Astrocyte (in vitro differentiated cells and primary cell): ENCODE results near the gene CST9L. TPM values are rescaled to one million over a fixed set of nuclear protein-coding genes. Genes with fewer than 3 reads are reported as not detected.

Experiments
- DNase-seq: peaks from one replicate; pipeline ENCODE4 v3.0.0-alpha.2; 2010; ENCODE audit warnings: low read depth
- FAIRE-seq: peaks from 2 replicates; lab custom pipeline; 2011; peaks lifted over from hg19 to GRCh38; lab: Jason Lieb, UNC
- H2AFZ ChIP-seq: 2 replicates; pipeline ENCODE4 v1.6.0; 2012; ENCODE audit warnings: low read depth, low read length, inconsistent platforms
- H3K27ac ChIP-seq: 2 replicates; pipeline ENCODE4 v1.5.1; 2011; ENCODE audit warnings: low read depth, low read length, inconsistent platforms
- H3K27me3 ChIP-seq: 2 replicates; pipeline ENCODE4 v1.6.0; 2011; ENCODE audit warnings: low read length, inconsistent platforms; ENCODE audit not compliant: insufficient read depth
- H3K36me3 ChIP-seq: 2 replicates; pipeline ENCODE4 v1.5.1; 2011; ENCODE audit warnings: low read length, inconsistent platforms; ENCODE audit not compliant: insufficient read depth
- H3K4me1 ChIP-seq: 2 replicates; pipeline ENCODE4 v1.5.1; 2011; ENCODE audit warnings: low read length, inconsistent platforms; ENCODE audit not compliant: insufficient read depth
- H3K4me2 ChIP-seq: 2 replicates; pipeline ENCODE4 v1.6.0; 2012; ENCODE audit warnings: low read length, inconsistent platforms
- H3K4me3 ChIP-seq: 2 replicates; pipeline ENCODE4 v1.5.1; 2011; ENCODE audit warnings: low read depth, mild to moderate bottlenecking, low read length, inconsistent platforms; ENCODE audit not compliant: insufficient read depth
- H3K79me2 ChIP-seq: 2 replicates; pipeline ENCODE4 v1.6.0; 2012; ENCODE audit warnings: mild to moderate bottlenecking, low read length, inconsistent platforms; ENCODE audit not compliant: insufficient read depth
- H3K9ac ChIP-seq: 2 replicates; pipeline ENCODE4 v1.6.0; 2012; ENCODE audit warnings: mild to moderate bottlenecking, low read length, inconsistent platforms
- H3K9me3 ChIP-seq: 2 replicates; pipeline ENCODE4 v1.5.1; 2012; ENCODE audit warnings: low read depth, mild to moderate bottlenecking, low read length, inconsistent platforms; ENCODE audit not compliant: insufficient read depth
- H4K20me1 ChIP-seq: 2 replicates; pipeline ENCODE4 v1.6.0; 2012; ENCODE audit warnings: low read length, inconsistent platforms; ENCODE audit not compliant: insufficient read depth
- H3K27ac Mint-ChIP-seq: one replicate; pipeline ENCODE4 v1.8.0; 2021; ENCODE audit warnings: mild to moderate bottlenecking, mixed read lengths; ENCODE audit not compliant: unreplicated experiment
- H3K27me3 Mint-ChIP-seq: one replicate; pipeline ENCODE4 v1.8.0; 2021; ENCODE audit warnings: low read depth, mixed read lengths; ENCODE audit not compliant: unreplicated experiment
- H3K36me3 Mint-ChIP-seq: one replicate; pipeline ENCODE4 v1.8.0; 2021; ENCODE audit warnings: low read depth, mixed read lengths; ENCODE audit not compliant: unreplicated experiment
- H3K4me1 Mint-ChIP-seq: one replicate; pipeline ENCODE4 v1.8.0; 2021; ENCODE audit warnings: low read depth, mixed read lengths; ENCODE audit not compliant: unreplicated experiment
- H3K4me3 Mint-ChIP-seq: one replicate; pipeline ENCODE4 v1.8.0; 2021; ENCODE audit warnings: mild to moderate bottlenecking, moderate library complexity, mixed read lengths; ENCODE audit not compliant: unreplicated experiment
- H3K9me3 Mint-ChIP-seq: one replicate; pipeline ENCODE4 v1.8.0; 2021; ENCODE audit warnings: mild to moderate bottlenecking, mixed read lengths; ENCODE audit not compliant: unreplicated experiment
- CTCF ChIP-seq: IDR thresholded peaks from 2 replicates; pipeline ENCODE4 v1.5.1; 2011; ENCODE audit warnings: low read depth, mild to moderate bottlenecking, inconsistent platforms, low read length, moderate library complexity; ENCODE audit not compliant: insufficient read depth
- EZH2 ChIP-seq: IDR thresholded peaks from 2 replicates; pipeline ENCODE4 v1.6.1; 2012; ENCODE audit warnings: mild to moderate bottlenecking, low read length, inconsistent platforms; ENCODE audit not compliant: insufficient read depth
- total RNA-seq: library from RNA; stranded (reverse); gene quantifications from 2 replicates; pipeline ENCODE4 v1.2.1, GENCODE V29; 2021

CST9L gene
- total RNA-seq, 1 donor from 2014 or later: not detected

DNA sequence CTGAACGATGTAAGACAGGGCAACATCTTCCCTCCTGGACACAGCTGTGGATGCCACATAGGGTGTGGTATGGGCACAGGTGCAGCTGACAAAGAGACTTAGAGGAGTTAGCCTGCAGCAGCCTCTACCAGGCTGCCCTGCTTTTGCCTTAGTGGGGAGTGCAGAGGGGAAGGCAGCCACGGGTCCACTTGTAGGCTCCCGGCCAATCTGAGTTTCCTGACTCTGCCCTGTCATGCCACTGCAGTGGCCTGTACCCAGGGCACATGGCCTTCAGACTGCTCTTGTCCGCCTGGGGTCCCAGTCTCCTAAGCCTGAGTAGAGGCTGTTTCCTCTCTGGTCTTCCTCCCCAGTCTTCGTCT is 17.1 kb upstream of the CST9L start:
- Histone ChIP-seq H3K4me1 (no peaks in the 10 kb centered on the region), H3K9me3 (no peaks in the 10 kb centered on the region), H3K4me3 (no peak overlapping the region), H3K9ac (no peak overlapping the region), H3K27me3 (no peaks in the 10 kb centered on the region), H4K20me1 (no peaks in the 10 kb centered on the region), H3K36me3 (no peaks in the 10 kb centered on the region), H3K27ac (no peak overlapping the region), H3K4me2 (no peak overlapping the region), H3K79me2 (no peaks in the 10 kb centered on the region), H2AFZ (no peak overlapping the region)
- DNase-seq (no peak), FAIRE-seq (no peak)
- Mint-ChIP-seq H3K27me3 (peaks cover 2% of the 10 kb centered on the region), H3K36me3 (no peaks in the 10 kb centered on the region), H3K27ac (no peak overlapping the region), H3K9me3 (peaks cover 8% of the 10 kb centered on the region), H3K4me3 (no peak overlapping the region), H3K4me1 (peaks cover 5% of the 10 kb centered on the region)
- TF ChIP-seq CTCF (no peak), EZH2 (no peak)

GRCh38 chr20:23584434-23585199 is 16.3 kb upstream of the CST9L start:
- Histone ChIP-seq H3K4me1 (no peaks in the 10 kb centered on the region), H3K27me3 (no peaks in the 10 kb centered on the region), H3K27ac (no peak overlapping the region), H3K9ac (no peak overlapping the region), H3K79me2 (no peaks in the 10 kb centered on the region), H4K20me1 (no peaks in the 10 kb centered on the region), H2AFZ (no peak overlapping the region), H3K9me3 (no peaks in the 10 kb centered on the region), H3K36me3 (no peaks in the 10 kb centered on the region), H3K4me2 (no peak overlapping the region), H3K4me3 (no peak overlapping the region)
- no peak for TF ChIP-seq CTCF
- no peak for TF ChIP-seq EZH2
- FAIRE-seq (no peak), DNase-seq (no peak)
- no peak overlapping the region for H3K4me3 Mint-ChIP-seq
- H3K36me3 Mint-ChIP-seq: no peaks in the 10 kb centered on the region
- H3K27me3 Mint-ChIP-seq: peaks cover 2% of the 10 kb centered on the region
- H3K27ac Mint-ChIP-seq: no peak overlapping the region
- peaks cover 5% of the 10 kb centered on the region for H3K4me1 Mint-ChIP-seq
- H3K9me3 Mint-ChIP-seq: peaks cover 8% of the 10 kb centered on the region

DNA sequence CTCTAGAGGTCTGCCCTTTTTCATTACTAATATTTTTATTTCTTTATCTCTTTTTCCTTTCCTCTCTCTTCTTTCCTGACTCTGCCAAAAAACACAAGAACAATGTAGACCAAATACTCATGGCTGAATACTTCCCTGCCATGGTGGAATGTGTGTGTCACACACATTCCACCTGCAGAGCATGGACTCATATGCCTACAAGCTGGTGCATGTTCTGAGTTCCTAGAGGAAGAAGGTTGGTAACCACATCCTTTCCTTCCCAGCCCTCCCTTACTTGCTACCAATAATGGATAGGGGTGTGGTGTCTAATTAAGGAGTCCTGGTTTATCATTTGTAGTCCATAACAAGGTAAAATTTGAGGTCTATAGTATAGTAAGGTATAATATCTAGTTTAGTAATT is 15.2 kb upstream of the CST9L start:
- H3K9me3 Mint-ChIP-seq: peaks cover 2% of the 10 kb centered on the region

More for the DNA sequence above, 15.2 kb upstream of the CST9L start:
- no peak overlapping the region for H3K9ac ChIP-seq
- no peak overlapping the region for H3K4me3 ChIP-seq
- TF ChIP-seq CTCF (no peak), EZH2 (no peak)
- Mint-ChIP-seq H3K27me3 (peaks cover 2% of the 10 kb centered on the region), H3K4me1 (peaks cover 5% of the 10 kb centered on the region), H3K36me3 (no peaks in the 10 kb centered on the region), H3K4me3 (no peak overlapping the region), H3K27ac (no peak overlapping the region)
- no peak overlapping the region for H3K27ac ChIP-seq
- no peaks in the 10 kb centered on the region for H3K4me1 ChIP-seq
- H3K27me3 ChIP-seq: no peaks in the 10 kb centered on the region
- H3K9me3 ChIP-seq: no peaks in the 10 kb centered on the region
- H4K20me1 ChIP-seq: no peaks in the 10 kb centered on the region
- FAIRE-seq: no peak
- H3K36me3 ChIP-seq: no peaks in the 10 kb centered on the region
- H2AFZ ChIP-seq: no peak overlapping the region
- H3K79me2 ChIP-seq: no peaks in the 10 kb centered on the region
- H3K4me2 ChIP-seq: no peak overlapping the region
- DNase-seq: no peak
